ENCODE results near the gene TRABD2A.

Gene TRABD2A

DNA sequence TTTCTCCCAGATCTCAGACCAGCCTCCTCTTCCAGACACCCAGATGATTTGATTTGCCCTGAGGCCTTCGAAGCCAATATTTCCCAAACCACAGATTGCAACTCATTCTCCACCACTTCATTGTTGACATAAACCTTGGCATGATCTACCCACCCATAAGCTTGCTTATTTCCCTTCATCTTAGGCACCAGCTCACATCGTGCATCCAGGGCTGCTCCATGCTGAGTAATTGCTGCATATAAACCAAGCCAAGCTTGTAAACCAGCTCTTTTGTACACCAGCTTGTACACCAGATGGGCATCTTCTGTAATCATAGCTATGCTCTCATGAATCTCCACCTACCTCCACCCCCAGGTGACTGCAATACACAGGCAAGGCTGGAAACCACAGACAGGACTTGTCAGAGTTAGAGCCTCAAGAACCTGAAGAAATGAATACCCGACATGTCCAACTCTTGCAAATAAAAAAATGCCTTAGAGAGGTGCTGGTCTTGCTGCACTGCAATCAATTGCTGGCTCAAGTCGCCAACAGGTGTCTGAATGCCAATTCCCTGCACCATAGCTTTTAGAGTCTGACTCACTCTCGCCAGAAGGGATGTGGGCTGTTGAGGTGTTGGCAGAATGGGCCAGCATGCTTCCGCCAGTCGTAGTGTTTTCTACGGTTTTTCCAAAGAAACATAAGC is 31.5 kb downstream of the TRABD2A start:
- FAIRE-seq, result no peak

DNA sequence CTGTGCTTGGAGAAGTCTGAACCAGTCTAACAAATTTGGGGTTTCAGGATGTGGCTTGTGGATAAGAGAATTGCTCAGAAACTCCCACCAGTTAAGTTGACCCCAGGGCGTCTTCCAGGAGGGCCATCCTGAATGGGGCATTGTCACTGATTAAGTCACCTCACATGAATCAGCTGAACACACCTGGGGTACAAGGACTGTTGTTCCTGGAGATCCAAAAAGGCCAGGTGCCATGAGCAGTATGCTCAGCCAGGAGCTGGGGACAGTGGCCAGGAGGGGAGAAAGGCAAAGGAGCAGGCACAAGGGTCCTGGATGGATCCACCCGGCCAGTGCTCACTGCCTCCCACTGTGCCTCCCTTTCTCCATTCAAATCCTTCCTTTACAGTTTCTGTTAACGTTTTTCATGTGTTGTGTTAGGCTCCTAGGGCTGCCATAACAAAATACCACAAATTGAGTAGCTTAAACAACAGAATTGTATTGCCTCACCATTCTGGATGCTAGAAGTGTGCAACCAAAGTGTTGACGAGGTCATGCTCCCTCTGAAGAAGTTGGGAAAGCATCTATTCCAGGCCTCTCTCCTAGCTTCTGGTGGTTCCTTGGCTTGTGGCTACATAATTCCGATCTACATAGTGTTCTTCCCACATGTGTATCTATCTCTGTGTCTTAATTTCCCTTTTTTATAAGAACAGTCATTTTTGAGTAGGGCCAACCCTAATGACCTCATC is 33.4 kb downstream of the TRABD2A start:
- FAIRE-seq, result no peak

DNA sequence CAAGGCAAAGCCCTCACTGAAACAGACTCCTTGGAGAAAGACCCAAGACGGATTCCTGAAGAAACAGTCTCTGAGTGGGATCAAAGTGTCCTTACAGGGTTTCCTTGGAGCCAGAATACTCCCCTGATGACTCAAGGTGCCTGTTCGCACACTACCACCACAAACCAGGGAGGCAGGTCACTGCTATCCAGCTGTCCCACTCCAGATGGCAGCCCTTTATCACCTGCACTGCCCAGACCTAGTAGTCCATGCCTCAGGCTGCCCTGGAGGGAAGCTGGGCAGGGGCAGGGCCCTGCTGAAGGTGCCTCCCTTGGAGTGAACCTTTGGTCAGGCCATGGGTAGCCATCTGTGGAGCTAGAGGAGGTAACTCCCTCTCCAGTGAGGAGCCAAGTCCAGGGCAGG is 34.1 kb downstream of the TRABD2A start:
- no peak for FAIRE-seq

DNA sequence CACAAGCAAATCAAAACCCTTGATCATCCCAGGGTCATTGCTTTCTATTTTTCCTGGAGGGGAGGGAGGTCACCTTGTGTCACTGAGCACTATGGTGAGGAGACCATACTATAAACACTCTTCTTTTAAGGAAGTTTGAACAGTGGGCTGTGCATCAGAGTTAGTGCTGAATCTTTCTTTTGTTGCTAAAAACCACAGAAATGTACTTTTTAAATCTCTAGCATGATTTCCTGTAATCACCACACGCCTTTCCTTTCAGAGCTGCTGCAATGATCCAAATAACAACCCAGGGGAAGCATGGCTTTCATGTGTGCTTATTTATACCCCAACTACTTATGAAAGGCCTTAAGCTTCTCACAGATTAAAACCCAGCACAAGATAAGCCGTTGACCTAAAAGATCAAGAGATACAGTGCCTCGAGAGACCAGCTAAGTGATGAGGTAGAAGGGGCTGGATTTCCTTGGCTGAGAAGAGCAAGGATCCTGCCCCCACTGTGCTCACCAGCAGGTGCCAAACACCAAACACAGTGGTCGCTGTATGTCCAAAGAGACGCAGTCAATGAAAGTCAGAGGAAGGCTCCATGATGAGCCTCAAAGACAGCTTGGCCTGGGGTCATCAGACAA is 34.7 kb downstream of the TRABD2A start:
- no peak for FAIRE-seq

DNA sequence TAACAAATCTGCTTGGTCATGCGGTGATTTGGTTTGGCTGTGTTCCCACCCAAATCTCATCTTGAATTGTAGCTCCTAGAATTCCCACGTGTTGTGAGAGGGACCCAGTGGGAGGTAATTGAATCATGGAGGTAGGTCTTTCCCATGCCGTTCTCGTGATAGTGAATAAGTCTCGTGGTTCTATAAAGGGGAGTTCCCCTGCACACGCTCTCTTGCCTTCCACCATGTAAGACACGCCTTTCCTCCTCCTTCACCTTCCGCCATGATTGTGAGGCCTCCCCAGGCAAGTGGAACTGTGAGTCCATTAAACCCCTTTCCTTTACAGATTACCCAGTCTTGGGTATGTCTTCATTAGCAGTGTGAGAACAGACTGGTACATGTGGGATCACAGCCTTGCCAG is 36.7 kb downstream of the TRABD2A start:
- FAIRE-seq, result no peak

DNA sequence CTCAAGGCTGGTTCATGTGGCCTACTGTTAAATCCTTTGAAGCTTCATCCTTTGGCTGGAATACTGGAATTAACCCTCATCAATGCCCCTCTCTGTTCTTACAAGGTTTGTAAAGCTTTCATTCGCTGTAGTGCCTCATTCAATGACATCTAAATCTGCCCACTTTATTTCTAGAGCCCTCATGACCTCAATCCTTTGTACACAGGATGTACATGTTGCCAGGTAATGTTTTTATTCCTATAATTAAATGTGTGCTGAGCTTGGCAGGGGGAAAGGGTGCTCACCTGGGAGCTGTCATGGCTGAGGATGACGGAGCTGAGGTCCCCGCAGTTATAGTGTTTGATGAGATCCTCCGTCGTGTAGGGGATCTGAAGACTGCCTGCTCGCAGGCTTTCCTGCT is 39.3 kb downstream of the TRABD2A start:
- FAIRE-seq, result no peak

DNA sequence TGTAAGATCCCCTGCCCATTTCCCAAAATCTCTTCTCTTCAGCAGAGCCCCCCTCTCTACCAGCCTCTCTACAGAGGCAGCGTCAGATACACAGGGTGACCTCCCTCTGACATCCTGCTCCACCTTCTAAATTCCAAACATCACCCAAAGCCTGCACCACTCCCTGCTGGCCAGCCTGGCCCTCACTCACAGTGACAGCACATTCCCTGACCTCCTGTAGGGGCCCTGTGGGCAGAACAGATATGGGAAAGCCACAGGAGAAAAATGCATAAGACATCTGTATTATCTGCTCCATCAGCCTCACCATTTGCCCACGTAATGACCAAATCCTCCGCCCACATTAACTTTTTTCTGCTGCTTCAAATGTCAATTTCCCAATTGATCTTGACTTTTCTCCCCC is 40.6 kb downstream of the TRABD2A start:
- no peak for FAIRE-seq

DNA sequence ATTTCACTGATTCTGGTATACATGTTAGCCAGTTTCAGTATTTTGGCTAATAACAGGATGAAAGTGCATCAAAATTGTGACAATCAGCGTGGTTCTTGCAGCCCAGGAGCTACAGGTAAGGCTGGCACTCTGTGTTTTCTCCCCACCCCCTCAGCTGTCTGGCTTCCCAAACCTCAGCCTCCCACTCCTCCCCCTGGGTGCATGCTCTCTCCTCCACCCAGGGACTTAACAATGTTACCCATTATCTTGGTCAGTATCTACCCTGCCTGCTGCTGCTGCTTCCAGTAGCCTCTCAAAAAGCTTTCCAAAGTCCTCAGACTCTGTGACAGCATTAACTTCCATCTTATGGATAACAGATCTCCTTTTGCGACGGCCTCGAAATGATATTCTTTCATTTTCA is 41.0 kb downstream of the TRABD2A start:
- no peak for FAIRE-seq

DNA sequence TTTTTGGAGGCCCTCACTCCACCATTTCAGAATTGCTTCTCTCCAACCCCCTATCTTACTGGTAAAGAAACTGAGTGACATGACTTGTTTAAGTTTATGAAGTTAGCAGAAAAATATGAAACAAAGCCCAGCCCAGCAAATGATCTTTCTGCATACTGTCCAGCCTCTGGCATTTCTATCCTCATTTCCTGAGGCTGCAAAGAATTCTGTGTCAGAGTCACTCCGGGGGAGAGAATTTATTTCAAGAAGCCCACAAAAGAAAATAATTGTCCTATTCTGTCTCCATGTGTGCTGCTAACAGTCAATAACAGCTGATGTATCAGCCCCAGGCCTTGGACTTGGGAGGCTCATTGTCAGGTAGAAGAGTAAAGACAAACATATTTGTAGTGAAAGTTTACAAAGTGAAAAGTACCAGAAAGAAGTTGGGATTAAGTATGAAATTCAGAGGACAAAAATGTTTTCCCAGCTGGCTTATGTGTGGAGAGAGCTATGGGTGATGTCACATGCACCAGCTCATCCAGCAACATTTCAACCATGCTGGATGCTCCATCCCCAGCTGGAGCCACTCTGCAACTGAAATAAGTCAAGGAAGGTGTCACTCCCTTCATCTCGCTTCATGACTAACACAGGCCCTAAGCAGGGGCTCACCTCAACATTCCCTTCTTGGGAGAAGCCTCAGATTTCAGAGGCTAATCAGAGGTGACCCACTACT is 42.3 kb downstream of the TRABD2A start:
- no peak for FAIRE-seq

DNA sequence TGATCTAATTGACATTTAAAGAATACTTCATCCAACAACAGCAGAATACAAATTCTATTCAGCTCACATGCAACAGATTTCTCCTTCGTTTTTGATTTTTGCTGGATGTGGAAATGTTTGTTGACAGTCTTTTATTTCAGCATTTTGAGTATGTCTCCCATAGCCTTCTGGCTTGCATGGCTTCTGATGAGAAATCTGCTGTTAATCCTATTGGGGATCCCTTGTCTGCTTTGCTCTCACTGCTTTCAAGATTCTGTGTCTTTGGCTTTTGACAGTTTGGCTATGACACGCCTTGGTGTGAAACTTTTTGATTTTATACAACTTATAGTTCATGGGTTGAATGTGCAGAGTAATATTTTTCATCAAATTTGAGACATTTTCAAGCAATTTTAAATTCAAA is 44.7 kb downstream of the TRABD2A start:
- no peak for FAIRE-seq

DNA sequence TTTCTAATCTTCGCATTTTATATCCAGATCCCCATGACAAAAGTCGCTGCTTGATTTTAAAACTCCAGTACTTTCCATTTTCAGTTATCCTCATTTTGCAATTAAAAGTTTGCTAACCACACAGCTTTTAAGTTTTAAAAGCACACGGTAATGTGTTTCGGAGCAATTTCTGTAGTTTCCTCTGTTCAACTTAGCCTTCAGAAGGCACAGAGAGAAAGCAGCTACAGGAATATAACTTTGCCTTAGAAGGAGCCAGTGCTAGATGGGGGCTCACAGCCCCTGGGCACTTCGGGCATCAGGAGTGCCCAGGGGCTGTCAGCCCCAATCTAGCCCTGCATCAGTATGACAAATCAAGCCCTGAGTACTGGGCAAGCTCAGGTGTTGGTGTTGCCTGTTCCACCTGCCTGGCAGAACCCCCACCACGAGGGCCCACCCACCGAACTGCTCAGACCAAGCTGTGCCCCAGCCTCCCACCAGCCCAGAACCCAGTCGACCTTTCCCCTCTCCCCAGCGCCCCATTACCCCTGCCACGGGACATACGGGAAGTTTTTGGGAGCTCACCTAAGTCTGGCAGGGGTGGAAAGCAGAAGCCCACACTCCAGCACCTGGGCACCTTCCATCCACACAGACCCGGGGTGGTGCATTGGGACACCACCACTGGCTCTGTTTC is 47.3 kb downstream of the TRABD2A start:
- no peak for FAIRE-seq

DNA sequence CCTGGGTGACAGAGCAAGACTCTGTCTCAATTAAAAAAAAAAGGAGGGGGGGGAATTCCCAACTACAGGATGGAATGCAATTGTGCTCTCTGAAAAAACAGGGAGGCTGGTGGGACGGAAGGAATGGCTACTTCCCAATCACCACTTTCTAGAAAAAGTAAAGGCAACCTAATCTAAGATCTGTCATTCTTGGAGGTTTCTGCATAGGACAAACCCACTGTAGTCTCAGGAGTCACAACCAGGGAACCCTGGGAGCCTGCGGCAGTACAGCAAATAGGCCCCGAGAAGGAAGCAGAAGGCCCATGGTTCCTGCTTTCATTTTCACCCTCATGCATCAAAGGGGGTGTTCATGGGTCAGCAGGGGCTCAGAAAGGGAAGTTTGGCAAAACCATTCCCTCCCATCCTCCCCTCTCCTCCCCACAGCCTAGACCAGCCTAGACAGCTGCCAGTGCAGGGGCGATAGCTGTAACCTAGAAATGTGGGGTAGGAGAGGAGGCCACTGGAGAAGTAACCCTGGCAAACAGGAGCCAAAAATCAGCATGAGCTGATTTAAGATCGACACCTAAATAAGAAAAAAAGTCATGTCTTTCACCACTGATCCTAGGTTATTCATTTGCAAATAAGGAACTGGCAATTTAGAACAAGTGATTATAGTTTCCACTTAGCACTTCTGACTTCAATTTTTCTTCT is 48.0 kb downstream of the TRABD2A start:
- no peak for FAIRE-seq

DNA sequence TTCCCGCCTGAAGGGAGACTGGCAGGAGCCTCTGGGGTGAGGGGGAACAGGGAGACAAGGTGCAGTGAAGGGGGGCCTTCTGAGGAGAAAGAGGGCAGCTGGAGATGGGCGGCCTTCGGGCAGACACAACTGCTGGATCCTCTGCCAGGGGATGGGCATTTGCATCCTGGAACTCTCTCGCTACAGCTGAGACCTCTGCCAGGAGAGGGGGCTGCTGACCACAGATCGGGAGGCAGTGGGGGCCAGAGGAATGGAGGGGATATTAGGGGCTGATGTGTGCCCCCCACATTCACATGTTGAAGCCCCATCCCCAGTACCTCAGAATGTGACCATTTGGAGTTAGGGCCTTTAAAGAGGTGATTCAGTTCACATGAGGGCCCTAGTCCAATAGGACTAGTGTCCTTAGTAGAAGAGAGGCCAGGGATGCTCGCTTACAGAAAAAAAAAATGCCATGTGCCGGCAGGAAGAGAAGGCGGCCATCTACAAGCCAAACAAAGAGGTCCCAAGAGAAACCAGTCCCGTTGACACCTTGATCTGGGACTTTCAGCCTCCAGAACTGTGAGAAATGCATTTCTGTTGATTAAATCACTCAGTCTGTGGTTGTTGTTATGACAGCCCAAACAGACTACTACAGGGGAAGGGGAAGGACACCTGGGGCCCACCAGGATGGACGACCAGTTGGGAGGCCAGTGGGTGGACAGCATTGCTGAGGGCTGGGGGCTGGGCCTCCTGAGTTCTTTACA is 50.0 kb downstream of the TRABD2A start:
- no peak for FAIRE-seq

DNA sequence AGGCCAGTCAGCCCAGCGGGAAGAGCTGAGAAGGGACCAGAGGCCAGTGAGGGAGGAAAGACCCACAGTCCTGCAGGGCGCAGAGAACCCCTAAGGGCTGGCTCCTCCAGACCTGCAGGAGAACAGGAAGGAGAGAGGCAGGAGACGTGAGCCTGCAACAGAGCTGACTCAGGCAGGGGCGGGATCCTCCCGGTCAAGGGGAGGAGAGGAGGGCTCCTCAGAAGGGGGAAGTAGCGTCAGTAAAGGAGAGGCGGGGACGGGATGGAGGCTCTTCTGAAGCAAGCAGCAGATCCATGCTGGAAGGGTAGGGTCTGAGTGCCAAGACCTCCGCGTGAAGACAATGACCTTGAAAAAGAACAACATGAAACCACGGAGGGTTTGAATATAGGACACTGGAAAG is 50.8 kb downstream of the TRABD2A start:
- no peak for FAIRE-seq

DNA sequence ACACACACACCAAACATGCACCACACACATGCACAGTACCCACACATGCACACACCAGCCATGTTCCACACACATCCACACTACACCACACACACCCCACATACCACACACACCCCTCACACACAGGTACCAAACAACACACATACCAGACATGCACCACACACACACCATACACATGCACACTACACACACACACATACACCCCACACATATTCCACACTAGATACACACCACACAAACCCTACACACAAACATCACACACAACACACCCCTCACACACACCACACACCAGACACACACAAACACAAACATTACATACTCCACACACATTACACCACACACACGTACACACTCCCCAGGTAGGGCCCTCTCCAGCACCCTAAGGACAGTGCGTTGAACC is 51.2 kb downstream of the TRABD2A start:
- no peak for FAIRE-seq

DNA sequence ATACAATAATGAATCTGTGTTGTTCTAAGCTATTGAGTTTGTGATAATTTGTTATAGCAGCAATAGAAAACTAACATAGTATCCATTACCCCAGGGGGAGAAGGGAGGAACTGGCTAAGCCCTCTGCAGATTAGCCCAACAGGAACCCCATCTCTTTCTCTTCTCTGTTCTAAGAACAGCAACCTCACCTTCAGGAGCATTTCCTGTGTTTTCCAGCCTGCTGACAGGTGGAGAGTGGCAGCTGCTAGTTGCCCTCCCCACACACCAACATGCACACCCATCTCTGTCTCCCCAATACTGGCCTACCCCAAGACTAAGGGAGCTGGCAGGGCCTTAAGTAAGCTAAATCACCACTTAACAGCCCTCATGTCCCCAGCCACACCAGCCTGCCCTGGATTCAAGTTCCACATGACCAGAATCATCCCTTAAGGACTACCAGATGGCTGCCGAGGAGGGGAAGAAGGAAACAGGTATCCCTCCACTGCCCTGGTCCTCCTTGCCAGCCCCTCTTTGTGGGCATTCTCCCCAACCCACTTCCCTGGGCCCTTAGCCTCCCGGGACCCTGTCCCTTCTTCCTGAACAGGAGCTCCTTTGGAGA is 52.8 kb downstream of the TRABD2A start:
- FAIRE-seq, result no peak

DNA sequence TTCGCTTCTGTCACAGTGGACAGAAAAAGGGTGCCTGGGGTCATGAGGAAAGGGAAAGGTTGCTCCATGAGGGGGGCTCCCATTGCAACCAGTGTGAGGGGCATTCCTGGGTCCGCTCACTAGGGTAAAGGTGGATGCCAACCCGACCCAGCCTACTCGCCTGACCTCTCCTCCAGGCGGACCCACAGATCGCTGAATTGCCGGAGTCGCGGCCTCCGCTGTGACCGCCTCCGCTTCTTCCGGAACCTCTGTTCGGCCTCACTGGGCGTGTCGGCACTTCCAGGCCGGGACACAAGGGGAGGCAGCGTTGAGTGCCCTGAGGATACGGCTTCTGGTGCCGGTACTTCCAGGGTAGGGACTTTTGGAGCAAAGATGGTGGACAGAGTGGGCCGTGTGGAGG is 57.1 kb downstream of the TRABD2A start:
- FAIRE-seq, result no peak

DNA sequence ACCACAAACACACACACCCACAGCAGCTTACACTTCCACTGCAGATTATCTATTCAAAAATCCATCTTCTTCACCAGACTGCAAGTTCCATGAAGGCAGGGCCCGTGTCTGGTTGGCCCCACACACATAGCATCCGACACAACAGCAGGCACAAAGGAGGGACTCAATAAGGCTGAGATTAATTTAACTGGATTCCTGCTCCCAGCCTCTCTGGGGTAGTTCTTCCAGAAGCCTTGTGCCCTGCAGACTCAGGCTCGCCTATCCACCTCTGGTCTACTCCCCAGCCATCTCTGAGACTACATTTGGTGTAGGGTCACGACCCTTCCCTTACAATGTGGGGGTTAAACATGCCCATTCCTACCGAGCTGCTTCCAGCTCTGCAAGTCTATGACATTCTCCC is 57.7 kb downstream of the TRABD2A start:
- FAIRE-seq, result no peak

DNA sequence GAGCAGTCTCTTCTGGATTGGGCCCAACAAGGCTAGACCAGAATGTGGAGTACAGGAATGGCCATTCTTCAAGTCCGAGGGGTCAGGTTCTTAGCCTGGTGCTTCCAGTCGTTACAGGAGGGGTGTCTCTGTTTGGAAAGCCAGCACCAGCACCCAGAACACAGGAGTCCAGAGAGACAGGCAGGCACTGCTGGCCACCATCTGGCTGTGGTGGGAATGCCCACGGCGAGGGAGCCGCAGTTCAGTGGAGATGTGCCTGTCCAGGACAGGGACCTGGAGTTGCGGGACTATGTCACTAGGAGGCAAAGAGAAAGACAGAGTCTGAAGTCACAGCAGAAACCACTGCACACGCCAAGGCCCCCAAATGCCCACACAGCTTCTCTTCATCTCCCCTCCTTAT is 59.1 kb downstream of the TRABD2A start:
- no peak for FAIRE-seq

DNA sequence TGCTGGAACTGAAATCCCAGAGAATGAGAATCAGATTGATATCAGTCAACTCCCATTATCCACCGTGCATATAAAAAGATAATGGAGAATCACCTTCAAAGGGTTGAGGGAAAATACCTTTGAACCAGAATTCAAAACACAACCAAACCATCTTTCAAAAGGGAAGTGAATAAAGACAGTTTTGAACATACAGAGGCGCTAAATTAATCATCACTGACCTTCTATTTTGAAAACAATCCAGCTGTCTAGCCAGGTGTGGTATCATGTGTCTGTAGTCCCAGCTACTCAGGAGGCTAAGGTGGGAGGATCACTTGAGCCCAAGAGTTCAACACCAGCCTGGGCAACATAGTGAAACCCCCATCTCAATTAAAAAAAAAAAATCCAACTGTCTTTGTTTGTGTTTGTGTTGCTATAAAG is 63.6 kb downstream of the TRABD2A start:
- FAIRE-seq, result no peak

DNA sequence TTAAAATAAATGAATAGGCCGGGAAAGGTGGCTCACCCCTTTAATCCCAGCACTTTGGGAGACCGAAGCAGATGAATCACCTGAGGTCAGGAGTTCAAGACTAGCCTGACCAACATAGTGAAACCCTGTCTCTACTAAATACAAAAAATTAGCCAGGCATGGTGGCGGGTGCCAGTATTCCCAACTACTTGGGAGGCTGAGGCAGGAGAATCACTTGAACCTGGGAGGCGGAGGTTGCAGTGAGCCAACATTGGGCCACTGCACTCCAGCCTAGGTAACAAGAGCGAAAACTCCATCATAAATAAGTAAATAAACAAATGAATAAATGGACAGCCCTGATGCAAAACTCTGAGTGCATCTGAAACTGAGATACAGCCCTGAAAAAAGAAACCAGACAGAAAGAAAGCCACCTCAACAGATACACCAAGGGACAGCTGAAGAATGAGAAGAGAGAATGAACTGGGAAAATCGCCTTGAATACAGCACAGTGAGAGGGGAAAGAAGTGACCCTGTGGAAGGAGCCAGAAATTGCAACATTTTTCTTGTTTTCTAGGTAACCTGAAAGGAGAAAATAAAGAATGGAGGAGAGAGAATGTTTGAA is 64.4 kb downstream of the TRABD2A start:
- FAIRE-seq, result no peak

All from endometrium (tissue), 2 donors.